Measurements from ENCODE around the gene SPATA13.
"Not testable (repeated sequence)": the region's sequence is repeated elsewhere in the genome, so short reads cannot be mapped to it uniquely, and the experiment has no call there.

DNA sequence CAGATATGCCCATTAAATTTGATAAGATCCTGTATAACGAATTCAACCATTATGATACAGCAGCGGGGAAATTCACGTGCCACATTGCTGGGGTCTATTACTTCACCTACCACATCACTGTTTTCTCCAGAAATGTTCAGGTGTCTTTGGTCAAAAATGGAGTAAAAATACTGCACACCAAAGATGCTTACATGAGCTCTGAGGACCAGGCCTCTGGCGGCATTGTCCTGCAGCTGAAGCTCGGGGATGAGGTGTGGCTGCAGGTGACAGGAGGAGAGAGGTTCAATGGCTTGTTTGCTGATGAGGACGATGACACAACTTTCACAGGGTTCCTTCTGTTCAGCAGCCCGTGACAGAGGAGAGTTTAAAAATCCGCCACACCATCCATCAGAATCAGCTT is 160.9 kb downstream of the SPATA13 start:
- TF ChIP-seq, protein P1, sequence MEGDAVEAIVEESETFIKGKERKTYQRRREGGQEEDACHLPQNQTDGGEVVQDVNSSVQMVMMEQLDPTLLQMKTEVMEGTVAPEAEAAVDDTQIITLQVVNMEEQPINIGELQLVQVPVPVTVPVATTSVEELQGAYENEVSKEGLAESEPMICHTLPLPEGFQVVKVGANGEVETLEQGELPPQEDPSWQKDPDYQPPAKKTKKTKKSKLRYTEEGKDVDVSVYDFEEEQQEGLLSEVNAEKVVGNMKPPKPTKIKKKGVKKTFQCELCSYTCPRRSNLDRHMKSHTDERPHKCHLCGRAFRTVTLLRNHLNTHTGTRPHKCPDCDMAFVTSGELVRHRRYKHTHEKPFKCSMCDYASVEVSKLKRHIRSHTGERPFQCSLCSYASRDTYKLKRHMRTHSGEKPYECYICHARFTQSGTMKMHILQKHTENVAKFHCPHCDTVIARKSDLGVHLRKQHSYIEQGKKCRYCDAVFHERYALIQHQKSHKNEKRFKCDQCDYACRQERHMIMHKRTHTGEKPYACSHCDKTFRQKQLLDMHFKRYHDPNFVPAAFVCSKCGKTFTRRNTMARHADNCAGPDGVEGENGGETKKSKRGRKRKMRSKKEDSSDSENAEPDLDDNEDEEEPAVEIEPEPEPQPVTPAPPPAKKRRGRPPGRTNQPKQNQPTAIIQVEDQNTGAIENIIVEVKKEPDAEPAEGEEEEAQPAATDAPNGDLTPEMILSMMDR (IDR thresholded peaks at IDR 0.05; ENCODE audit: insufficient read depth, low read length, poor library complexity, severe bottlenecking), result not testable (repeated sequence)
- TF ChIP-seq EZH2phosphoT487 (conservative IDR thresholded peaks at IDR 0.05; ENCODE audit: low read length), result not testable (repeated sequence)
